GM21423 (cell line): Measurements from ENCODE around the gene TCP11L2.
"Not testable (repeated sequence)": the region's sequence is repeated elsewhere in the genome, so short reads cannot be mapped to it uniquely, and the experiment has no call there.

ENCODE experiments used
- ATAC-seq: cut with Tn5 transposase; IDR thresholded peaks from one replicate; pipeline ENCODE4 v1.9.1; 2021; ENCODE audit warnings: mild to moderate bottlenecking, moderate library complexity; ENCODE audit not compliant: unreplicated experiment

TCP11L2 gene

DNA sequence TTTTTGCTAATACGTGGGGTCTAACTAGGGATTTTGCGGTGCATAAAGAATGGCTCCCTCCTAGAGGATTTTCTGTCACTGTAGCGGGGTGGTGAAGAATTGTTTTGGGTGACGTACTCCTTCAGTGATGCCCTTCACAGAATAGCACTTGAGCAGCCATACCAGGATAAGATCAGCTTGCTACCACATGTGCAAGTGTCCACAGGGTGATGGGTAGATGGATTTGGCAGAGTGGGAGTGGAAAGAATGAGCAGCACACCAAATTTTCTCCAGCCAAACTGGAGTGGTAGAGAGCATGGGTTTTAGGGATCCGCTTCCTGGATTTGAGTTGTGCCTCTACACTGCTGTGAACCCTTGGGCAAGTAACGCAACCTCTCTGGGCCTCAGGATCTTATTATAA lies 2.3 kb downstream of the TCP11L2 start:
- ATAC-seq = no peak

DNA sequence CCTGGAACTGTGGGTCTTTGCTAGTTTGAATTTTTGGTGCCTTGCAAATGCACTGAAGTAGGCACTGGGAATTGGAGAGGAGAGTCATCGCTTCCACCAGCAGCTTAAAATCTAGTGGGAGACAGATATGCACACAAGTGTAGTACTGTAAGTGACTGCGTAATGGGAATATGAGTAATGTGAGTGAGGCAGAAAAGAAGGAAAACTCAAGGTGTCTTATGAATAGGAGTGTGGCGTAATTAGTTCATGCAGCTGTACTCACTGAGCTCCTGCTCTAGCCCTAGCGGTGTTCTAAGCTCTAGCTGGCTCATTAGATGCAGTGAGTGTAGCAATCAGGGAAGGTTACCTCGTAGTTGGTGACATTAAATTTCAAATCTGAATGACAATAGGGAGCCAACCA lies 2.8 kb downstream of the TCP11L2 start:
- no peak for ATAC-seq

DNA sequence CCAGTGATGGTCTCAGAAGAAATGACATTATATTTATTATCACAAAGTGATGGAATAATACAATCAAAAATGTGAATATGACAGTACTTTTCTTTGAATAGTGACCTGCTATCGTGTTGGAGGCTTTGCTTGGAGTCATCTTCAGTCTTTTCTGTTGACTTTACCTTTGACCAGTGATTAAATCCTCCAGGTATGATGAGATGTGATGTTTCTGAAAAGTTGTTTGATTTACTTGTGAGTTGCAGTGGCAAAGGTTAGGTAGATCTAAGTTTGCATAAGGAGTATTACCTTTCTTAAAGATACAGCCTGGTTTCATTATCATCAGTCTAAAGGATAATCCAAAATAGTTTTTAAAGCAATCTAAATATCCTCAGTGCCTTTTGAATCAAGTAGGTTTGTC lies 4.6 kb downstream of the TCP11L2 start:
- no peak for ATAC-seq

DNA sequence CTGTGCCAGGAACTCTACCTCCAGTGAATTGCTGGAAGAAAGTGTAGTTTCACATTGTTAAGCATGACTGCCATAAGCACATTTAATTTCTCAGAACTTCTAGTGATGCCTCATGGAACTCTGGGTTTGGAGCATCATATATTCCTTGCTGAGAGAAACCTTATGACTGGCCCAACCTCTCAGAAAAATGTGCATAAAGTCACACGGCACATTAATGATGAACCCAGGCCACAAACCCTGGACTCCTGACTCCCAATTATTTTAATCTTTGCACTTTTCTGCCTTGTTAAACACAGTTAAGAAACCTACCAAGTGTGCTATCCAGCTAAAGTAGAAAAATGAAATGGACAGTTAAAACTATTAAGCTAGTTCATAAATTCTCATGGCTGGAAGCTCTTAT lies 5.6 kb downstream of the TCP11L2 start:
- ATAC-seq = no peak

DNA sequence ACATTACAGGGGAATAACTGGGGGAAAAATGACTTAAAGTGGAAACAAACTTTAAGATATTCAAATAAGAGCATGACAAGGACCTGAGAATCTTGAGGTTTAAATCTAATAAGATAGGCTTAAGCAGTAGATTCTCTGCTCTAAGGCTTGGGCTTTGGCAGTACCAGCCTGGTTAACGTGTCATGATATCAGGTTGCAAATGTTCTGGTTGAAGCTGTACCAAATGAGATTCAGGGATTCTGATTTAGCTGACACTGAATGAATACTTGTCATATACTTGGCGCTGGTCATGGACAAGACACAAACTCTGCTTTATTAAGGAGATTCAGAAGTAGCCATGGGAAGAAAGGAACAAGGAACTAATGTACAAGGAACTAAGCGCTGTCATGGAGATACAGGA lies 6.1 kb downstream of the TCP11L2 start:
- no peak for ATAC-seq

DNA sequence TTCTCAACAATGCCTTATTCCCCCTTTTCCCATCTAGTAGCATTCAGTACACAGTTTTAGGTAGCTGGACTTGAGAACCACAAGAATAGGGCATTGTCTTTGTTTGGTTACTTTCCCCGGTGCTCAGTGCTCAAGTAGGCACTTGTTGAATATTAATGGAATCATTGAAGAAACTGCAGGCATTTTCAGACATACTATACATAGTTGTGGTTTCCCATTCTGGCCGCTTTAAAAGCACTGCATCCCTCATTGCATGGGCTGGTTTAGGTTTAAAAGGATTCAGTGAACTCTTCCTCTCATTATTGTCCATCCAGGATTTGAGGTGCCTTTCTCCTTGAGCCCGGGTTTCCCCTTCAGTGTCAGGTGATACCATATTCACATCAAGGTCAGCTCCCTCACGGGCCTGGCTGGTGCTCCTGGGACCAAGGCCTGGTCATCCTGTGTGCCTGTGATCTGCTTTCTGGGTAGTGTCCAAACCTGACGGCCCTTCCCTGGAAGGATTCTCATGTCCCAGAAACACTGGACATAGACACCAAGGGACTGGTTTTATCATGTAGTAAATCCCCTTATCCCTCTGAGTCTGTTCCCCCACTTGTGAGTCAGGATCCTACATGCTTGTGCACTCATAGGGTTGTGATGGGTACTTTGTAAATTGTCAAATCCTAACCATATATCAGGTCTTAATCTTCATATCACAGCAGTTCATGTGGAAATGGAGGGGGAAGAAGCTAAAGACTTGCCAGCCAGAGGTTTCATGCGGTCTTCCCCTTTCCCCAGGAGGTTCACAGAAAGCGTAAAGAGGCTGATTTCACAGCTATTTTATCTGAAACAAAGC lies 7.4 kb downstream of the TCP11L2 start:
- ATAC-seq = no peak

DNA sequence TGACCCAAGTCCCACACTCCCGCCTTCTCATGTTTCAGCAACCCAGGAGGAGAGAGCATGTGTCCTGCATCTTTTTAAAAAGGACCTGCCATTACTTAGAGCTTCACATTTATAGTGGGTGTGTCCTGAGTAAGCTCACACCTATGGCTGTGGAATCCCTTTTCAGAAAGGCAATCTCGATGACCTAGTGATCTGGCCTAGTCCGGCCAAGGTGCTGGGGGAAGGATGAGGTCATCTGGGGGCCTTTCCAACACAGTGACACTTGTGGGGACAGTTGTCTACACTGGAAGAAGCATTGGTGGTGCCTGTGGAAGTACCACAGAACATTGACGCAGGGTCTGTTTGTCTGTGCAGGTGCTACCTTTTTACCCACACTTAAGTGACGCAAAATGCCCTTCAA lies 8.2 kb downstream of the TCP11L2 start:
- no peak for ATAC-seq

DNA sequence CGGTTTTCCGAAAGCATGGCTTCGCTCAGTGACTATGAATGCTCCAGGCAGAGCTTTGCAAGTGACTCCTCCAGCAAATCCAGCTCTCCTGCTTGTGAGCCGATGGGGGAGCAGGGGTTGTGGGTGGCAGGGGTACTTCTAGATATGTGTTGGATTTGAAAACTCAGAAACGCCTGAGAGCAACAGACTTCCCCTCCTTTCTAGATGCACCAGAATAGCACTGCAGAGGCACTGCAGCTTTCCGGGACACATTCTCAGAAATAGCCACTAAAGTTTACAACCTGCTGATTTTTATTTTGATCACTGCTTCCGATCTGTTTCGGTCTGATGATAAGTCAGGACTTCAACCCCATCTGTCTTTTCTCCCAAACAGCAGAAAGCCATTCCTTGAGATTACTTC lies 8.6 kb downstream of the TCP11L2 start:
- ATAC-seq = no peak

DNA sequence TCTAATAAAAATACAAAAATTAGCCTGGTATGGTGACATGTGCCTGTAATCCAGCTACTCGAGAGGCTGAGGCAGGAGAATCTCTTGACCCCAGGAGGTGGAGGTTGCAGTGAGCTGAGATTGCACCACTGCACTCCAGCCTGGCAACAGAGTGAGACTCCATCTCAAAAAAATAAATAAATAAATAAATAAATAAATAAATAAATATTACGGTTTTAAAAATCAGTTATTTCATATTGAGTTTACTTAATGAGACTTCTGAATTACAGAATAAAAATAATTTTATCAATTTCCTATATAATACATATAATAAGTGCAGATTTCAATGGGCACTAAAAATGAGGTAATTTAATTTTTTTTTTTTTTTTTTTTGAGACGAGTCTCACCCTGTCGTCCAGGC lies 10.9 kb downstream of the TCP11L2 start:
- ATAC-seq = not testable (repeated sequence)

DNA sequence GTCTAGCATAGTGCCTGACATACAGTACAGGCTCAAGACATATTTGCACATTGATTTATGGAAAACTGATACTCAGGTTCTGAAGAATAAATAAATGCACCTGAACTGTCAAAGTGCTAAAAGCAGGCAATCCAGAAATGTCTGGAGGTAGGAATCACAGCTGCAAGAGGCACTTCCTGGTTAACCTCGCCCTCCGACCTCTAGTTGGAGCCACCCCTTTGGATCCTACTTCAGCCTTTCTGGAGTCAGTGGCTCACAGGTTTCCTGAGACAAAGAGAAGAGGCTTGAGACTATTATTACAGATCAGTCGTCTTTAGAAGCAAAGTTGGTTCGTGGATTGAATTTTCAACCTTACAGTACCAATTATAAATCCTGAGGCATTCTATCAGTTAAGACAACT lies 13.0 kb downstream of the TCP11L2 start:
- no peak for ATAC-seq

DNA sequence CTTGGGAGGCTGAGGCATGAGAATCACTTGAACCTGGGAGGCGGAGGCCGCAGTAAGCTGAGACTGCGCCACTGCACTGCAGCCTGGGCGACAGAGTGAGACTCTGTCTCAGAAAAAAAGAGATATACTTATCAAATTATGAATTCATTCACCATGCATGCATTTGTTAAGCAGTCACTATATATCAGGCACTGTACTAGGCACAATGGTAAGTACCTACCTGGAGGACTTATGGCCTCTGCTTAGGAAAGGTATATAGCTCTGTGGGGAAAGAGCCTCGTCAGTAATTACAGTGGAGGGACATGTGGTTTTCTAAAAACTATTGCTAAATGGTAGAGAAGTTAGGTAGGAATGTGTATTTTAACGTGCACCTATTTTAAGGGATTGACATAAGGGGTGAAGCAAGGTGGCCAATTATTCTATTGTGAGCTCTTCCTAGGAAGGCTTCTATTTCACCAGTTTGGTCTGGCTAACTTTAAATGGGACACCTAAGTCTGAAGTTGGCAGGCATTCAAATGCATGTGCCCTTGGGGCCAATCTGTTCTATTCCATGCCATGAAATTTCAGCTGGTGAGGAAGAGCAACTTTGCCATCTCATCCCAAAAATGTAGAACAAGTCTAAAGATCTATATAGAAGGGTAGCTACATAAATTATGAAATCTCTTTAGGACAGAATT lies 15.0 kb downstream of the TCP11L2 start:
- no peak for ATAC-seq

DNA sequence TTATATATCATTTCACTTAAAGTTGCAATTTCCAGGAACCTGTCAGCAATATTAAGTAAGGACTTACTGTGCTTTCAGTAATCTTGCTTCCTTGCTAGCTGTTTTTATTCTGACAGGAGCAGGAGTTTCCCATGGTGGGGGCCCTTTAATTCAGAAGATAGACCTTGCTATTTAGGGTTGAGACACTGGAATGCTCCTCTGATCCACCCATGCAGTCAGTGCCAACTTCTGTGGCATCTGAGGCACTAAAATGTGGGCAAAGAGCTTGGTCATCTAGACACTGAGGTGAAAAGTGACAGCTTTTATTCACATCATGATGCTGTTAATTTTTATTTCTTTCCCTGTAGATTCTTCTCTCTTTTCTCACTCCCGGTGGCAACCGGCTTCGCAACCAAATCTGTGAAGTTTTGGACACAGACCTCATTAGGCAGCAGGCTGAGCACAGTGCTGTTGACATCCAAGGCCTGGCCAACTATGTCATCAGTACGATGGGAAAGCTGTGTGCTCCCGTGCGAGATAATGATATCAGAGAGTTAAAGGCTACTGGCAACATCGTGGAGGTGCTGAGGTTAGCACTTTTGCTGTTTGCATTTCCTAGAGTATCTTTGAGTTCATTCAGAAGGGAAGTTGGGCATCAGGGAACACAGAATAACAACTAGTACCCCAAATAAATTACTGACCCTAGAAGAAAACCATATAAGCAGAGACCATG lies 18.8 kb downstream of the TCP11L2 start:
- no peak for ATAC-seq

DNA sequence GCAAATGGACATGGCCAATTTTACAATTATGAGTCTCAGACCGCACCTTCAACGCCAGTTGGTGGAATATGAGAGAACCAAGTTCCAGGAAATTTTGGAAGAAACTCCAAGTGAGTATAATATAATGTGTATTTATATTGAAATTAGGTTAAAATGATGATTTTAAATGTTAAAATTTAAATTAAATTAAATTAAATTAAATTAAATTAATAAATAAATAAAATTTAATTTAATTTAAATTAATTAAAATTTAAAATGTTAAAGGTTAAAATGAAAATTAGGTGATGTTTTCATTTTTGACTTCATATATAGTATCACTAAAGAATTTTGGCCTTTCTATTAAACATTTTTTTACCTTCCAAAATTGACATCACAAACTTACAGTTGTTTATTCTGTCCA lies 21.0 kb downstream of the TCP11L2 start:
- ATAC-seq = no peak

DNA sequence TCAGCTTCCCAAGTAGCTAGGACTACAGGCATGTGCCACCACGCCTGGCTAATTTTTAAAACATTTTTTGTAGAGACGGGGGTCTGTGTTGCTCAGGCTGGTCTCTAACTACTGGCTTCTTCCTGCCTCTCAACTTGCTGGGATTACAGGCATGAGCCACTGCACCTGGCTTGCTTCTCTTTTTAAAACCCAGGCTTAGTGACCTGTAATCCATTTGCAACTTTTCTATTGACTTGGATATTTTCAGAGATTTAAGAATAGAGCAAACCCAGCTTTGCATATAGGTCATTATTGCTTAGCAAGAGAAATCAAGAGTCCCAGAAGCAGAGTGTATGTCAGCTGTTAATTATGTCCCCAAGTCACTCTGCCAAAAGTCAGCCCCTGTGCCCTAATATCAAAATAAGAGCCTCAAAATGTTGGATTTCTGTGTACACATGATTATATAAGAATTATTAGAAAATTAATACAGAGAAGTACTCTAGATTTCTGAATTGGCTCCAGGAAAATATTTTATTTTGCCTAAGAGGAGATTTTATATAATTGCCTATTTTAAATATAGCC lies 24.9 kb downstream of the TCP11L2 start:
- no peak for ATAC-seq

DNA sequence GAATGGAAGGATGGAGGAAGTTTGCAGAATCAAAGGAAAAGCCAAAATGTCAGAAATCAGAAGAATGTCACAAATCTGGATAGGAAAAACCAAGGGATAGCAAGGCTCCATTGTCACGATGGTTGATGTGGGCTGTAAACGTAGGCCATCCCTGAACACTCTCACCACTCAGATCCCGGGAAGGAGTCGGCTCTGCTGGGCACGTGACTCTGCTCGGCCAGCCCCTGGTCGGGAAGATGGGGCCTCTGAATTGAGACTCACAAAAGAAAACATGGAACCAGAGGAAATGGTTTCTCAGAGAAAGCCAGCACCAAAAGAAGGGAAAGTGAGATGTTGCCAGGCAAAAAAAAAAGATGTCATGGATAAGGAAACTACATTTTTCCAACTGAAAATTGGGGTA lies 26.2 kb downstream of the TCP11L2 start:
- no peak for ATAC-seq

DNA sequence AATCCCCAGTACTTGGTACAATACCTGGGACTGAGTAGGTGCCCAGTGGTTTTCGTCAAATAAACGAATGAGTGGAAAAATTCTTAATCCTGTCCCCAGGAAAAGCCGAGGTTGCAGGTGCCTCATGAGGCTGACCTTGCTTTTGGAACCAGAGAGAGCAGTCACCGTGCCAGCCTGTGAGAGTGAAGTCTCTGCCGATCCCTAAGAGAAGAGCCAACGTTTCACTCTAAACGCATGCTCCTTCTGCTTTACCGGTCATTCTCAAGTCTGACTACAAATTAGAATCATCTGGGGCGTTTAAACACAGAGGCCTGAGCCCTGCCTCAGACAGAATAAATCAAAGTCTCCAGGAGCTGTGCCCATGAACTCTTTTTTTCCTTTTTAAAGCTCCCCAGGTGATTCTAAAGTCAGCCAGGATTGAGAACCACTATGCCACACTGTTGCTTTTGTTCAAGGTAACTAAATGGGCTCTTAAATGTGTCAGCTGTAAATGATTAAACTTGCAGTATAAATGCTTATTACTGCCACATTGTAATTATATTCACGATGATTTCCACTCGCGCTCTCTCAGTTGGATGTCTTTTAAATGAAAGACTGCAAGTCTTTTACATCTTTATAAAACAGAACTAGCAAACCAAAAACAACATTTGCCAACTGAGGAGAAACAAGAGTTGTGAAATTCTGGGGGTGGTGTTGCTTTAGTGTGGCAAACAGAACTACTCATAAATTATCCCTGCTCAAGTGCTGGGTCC lies 26.9 kb downstream of the TCP11L2 start:
- no peak for ATAC-seq

DNA sequence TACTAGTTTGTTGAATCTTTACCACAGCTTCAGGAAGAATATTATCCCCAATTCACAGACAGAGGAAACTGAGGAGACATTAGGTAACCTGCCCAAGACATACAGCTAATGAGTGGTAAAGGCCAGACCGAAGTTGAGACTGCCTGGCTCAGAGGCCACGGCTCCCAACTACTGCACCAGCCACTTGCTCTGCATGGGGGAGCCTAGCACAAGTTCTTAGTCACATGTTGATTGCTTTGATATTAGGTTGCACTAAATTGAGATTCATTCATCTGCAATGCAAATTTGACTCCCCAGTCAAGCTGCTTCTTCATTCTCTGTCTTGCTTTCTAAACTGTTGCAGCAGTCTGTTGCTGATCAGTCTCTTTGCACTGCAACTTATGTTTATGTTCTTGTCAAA lies 29.1 kb downstream of the TCP11L2 start:
- ATAC-seq = no peak

DNA sequence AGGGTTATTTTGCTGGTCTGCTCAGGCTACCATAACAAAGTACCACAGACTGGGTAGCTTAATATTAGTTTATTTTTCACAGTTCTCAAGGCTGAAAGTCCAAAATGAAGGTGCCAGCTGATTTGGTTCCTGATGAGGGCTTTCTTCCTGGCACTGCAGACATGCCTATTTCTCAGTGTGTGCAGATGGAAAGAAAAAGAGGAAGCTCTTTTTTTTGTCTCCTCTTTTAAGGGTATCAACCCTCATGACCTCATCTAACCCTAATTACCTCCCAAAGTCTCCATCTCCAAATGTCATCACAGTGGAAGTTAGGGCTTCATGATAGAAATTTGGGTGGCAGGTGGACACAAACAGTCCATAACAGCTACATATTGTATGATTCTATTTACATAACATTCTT lies 30.0 kb downstream of the TCP11L2 start:
- no peak for ATAC-seq

DNA sequence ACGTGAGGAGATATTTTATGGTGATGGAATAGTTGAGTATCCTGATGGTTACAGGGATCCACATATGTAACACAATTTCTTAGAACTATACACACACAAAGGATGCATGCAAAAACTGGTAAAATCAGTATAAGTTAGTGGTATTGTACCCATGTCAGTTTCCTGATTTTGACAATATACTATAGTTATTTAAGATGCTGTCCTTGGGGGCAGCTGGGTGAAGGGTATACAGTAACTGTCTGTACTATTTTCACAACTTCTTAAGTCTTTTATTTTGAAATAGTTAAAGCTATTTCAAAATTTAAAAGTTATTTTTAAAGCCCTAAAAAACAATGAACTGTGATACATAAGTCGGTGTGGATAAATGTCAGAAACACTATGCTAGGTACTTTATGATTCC lies 30.5 kb downstream of the TCP11L2 start:
- no peak for ATAC-seq

DNA sequence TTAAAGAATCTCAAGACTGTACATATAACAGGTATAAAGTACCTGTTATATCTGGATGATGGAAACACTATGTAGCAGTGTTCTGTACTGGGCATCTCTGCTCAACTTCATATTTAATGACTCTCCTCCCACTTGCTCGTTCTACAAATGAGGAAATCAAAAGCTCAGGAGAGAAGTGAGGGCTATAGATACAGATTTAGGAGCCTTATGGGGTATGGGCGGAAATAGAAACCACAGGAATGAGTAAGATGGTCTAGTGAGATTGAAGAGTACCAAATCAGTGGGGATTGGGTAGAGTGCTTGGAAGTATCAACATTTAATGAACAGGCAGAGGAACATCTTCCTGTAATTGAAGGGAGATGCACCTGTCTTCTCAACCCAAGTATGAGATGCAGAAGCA lies 31.2 kb downstream of the TCP11L2 start:
- ATAC-seq = no peak
